HEK293 (cell line): ENCODE measurements around the gene ZNF506.

ENCODE experiments used
- CTCF ChIA-PET: fragments of 350-600 bp; formaldehyde crosslinking; extraction: SDS; loops from one replicate; lab custom pipeline; 2021; ENCODE audit warnings: antibody characterized with exemption; lab: Yijun Ruan, JAX
- POLR2A ChIA-PET: fragments of 300-600 bp; formaldehyde crosslinking; extraction: SDS; loops from one replicate; lab custom pipeline; 2020; ENCODE audit warnings: antibody characterized with exemption, inconsistent platforms; lab: Yijun Ruan, JAX
- H3K27ac ChIP-seq: fragments of 200-500 bp; sonication (Bioruptor generic); 2 replicates; pipeline ENCODE4 v1.5.1; 2014; ENCODE audit warnings: low read depth, low read length, control low read depth, inconsistent platforms; ENCODE audit errors: extremely low read depth
- H3K36me3 ChIP-seq, 2 experiments: fragments of 200-500 bp in 1 of 2; sonication (Bioruptor generic) in 1 of 2; 1 replicate in 1 of 2; 2 replicates in 1 of 2; pipeline ENCODE4 v1.5.1; 2014 to 2017; ENCODE audit warnings: inconsistent platforms in 2 of 2, low read length in 2 of 2; ENCODE audit not compliant: control insufficient read depth in 2 of 2, insufficient read depth in 1 of 2
- H3K4me1 ChIP-seq: fragments of 200-500 bp; sonication (Bioruptor generic); 2 replicates; pipeline ENCODE4 v1.5.1; 2014; ENCODE audit warnings: mild to moderate bottlenecking, low read length, inconsistent platforms; ENCODE audit not compliant: control insufficient read depth, insufficient read depth
- H3K4me3 ChIP-seq: 2 replicates; pipeline ENCODE4 v1.5.1; 2011; ENCODE audit warnings: low read depth, mild to moderate bottlenecking, control low read depth, low read length, moderate library complexity
- H3K9me3 ChIP-seq: fragments of 200-500 bp; sonication (Bioruptor generic); 2 replicates; pipeline ENCODE4 v1.5.1; 2014; ENCODE audit warnings: low read depth, low read length, inconsistent platforms; ENCODE audit not compliant: control insufficient read depth, insufficient read depth
- BCL11B ChIP-seq: fragments of 450-650 bp; formaldehyde crosslinking; IDR thresholded peaks from 2 replicates; pipeline ENCODE4 v1.5.1; 2016; ENCODE audit warnings: low read depth, missing biosample characterization, missing genetic modification characterization
- GLI4 ChIP-seq: fragments of 450-650 bp; formaldehyde crosslinking; IDR thresholded peaks from 2 replicates; pipeline ENCODE4 v1.5.1; 2016; ENCODE audit warnings: missing biosample characterization, missing genetic modification characterization
- KLF1 ChIP-seq: fragments of 450-650 bp; formaldehyde crosslinking; IDR thresholded peaks from 2 replicates; pipeline ENCODE4 v1.5.1; 2016; ENCODE audit warnings: missing biosample characterization, missing genetic modification characterization
- OSR2 ChIP-seq: fragments of 450-650 bp; formaldehyde crosslinking; IDR thresholded peaks from 2 replicates; pipeline ENCODE4 v1.5.1; 2016; ENCODE audit warnings: missing biosample characterization, missing genetic modification characterization
- ZNF174 ChIP-seq: fragments of 450-650 bp; formaldehyde crosslinking; IDR thresholded peaks from 2 replicates; pipeline ENCODE4 v1.5.0; 2017; ENCODE audit warnings: missing biosample characterization, mild to moderate bottlenecking, missing genetic modification characterization
- ZNF214 ChIP-seq: fragments of 450-650 bp; formaldehyde crosslinking; IDR thresholded peaks from 2 replicates; pipeline ENCODE4 v1.5.1; 2017; ENCODE audit warnings: missing biosample characterization, mild to moderate bottlenecking, missing genetic modification characterization, borderline replicate concordance
- ZNF223 ChIP-seq: fragments of 450-650 bp; formaldehyde crosslinking; IDR thresholded peaks from 2 replicates; pipeline ENCODE4 v1.5.1; 2016; ENCODE audit warnings: missing biosample characterization, missing genetic modification characterization
- ZNF350 ChIP-seq: fragments of 450-650 bp; formaldehyde crosslinking; IDR thresholded peaks from 2 replicates; pipeline ENCODE4 v1.5.0; 2017; ENCODE audit warnings: missing biosample characterization, mild to moderate bottlenecking, missing genetic modification characterization
- ZNF48 ChIP-seq: fragments of 450-650 bp; formaldehyde crosslinking; IDR thresholded peaks from 2 replicates; pipeline ENCODE4 v1.5.1; 2016; ENCODE audit warnings: missing biosample characterization, missing genetic modification characterization
- ZNF548 ChIP-seq: fragments of 450-650 bp; formaldehyde crosslinking; IDR thresholded peaks from 2 replicates; pipeline ENCODE4 v1.5.1; 2016; ENCODE audit warnings: missing biosample characterization, missing genetic modification characterization
- ZNF626 ChIP-seq: fragments of 450-650 bp; sonication (Bioruptor Pico); formaldehyde crosslinking; IDR thresholded peaks from 2 replicates; pipeline ENCODE4 v1.5.1; 2018; ENCODE audit warnings: missing biosample characterization, missing genetic modification characterization, inconsistent platforms
- ZNF660 ChIP-seq: fragments of 450-650 bp; IDR thresholded peaks from 2 replicates; pipeline ENCODE4 v1.5.1; 2018; ENCODE audit warnings: missing biosample characterization, mild to moderate bottlenecking, missing genetic modification characterization
- ZNF768 ChIP-seq: fragments of 450-650 bp; formaldehyde crosslinking; IDR thresholded peaks from 2 replicates; pipeline ENCODE4 v1.5.1; 2018; ENCODE audit warnings: missing biosample characterization, mild to moderate bottlenecking, missing genetic modification characterization
- ZNF791 ChIP-seq: fragments of 450-650 bp; formaldehyde crosslinking; IDR thresholded peaks from 2 replicates; pipeline ENCODE4 v1.5.1; 2016; ENCODE audit warnings: missing biosample characterization, missing genetic modification characterization
- TF ChIP-seq, protein P1 (sequence below): fragments of 450-650 bp; formaldehyde crosslinking; IDR thresholded peaks from 2 replicates; pipeline ENCODE4 v1.5.1; 2016; ENCODE audit warnings: missing biosample characterization, missing genetic modification characterization
- TF ChIP-seq, protein P2 (sequence below): fragments of 450-650 bp; formaldehyde crosslinking; IDR thresholded peaks from 2 replicates; pipeline ENCODE4 v1.5.1; 2016; ENCODE audit warnings: missing biosample characterization, missing genetic modification characterization
- TF ChIP-seq, protein P3 (sequence below): fragments of 450-650 bp; formaldehyde crosslinking; IDR thresholded peaks from 2 replicates; pipeline ENCODE4 v1.5.1; 2016; ENCODE audit warnings: missing biosample characterization, missing genetic modification characterization, low read depth
- TF ChIP-seq, protein P4 (sequence below): fragments of 450-650 bp; formaldehyde crosslinking; IDR thresholded peaks from 2 replicates; pipeline ENCODE4 v1.5.1; 2017; ENCODE audit warnings: missing biosample characterization, missing genetic modification characterization

Gene ZNF506

DNA sequence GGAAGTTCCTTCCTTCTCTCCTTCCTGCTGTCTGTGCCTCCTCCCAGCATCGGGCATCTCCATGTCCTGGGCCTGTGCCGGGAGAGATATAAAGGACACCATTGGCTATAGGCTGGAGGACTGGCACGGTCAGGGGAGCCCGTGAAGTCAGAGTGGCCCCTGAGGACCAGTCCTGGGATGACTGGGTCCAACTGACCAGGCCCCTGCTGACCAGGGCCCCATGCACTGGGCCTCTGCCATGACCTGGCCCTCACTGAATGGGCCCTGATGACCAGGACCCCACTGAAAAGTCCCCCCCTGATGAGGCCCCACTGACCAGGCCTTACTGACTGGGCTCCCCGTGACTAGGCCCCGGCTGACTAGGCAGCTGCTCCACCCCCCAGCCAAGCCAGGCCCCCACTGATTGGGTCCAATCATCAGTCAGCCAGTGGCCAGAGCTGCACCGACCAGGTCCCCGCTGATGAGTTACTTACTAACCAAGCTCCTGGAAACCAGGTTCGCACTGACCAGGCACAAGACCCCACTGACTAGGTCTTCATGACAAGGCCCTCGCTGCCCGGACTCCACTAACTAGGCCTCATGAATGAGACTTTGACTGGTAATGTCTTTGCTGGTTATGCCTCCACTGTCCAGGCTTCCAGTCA is 68.7 kb downstream of the ZNF506 start:
- no peaks in the 10 kb centered on the region for H3K36me3 ChIP-seq
- no peak overlapping the region for H3K27ac ChIP-seq
- no peaks in the 10 kb centered on the region for H3K4me1 ChIP-seq
- ChIA-PET POLR2A (no interaction called here), CTCF (no interaction called here)
- H3K9me3 ChIP-seq: no peaks in the 10 kb centered on the region
- TF ChIP-seq ZNF660 (tag by site-specific recombination): no peak
- TF ChIP-seq ZNF48: no peak
- no peak overlapping the region for H3K4me3 ChIP-seq

DNA sequence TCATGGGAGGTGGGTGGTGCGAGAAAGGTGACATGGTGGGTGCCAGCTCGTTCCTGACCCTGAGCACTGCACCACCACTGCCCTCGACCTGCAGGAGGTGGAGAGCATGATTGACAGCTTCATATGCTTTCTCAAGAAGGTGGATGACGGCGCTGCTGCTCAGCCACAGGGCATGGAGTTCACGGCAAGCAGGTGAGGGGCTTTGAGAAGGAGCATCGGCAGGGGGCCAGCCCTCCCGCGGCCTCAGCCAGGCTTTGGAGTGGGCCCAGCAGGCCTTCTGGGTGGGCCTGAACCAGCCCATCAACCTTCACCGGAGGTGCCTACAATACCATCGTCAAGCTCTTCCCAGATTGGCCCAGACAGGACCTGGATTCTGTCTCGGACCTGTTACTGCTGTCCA is 69.7 kb downstream of the ZNF506 start:
- H3K36me3 ChIP-seq: no peaks in the 10 kb centered on the region
- POLR2A ChIA-PET: interaction anchor here (1.3 kb wide), 1 partner anchor 24 kb away, joined by 3 read pairs; no protein-coding TSS in a partner anchor
- no peak for TF ChIP-seq ZNF626
- no peak for TF ChIP-seq OSR2 (tag by site-specific recombination)
- TF ChIP-seq KLF1 (tag by site-specific recombination): no peak
- TF ChIP-seq, protein P1, sequence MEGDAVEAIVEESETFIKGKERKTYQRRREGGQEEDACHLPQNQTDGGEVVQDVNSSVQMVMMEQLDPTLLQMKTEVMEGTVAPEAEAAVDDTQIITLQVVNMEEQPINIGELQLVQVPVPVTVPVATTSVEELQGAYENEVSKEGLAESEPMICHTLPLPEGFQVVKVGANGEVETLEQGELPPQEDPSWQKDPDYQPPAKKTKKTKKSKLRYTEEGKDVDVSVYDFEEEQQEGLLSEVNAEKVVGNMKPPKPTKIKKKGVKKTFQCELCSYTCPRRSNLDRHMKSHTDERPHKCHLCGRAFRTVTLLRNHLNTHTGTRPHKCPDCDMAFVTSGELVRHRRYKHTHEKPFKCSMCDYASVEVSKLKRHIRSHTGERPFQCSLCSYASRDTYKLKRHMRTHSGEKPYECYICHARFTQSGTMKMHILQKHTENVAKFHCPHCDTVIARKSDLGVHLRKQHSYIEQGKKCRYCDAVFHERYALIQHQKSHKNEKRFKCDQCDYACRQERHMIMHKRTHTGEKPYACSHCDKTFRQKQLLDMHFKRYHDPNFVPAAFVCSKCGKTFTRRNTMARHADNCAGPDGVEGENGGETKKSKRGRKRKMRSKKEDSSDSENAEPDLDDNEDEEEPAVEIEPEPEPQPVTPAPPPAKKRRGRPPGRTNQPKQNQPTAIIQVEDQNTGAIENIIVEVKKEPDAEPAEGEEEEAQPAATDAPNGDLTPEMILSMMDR (tag by site-specific recombination): no peak
- TF ChIP-seq, protein P2, sequence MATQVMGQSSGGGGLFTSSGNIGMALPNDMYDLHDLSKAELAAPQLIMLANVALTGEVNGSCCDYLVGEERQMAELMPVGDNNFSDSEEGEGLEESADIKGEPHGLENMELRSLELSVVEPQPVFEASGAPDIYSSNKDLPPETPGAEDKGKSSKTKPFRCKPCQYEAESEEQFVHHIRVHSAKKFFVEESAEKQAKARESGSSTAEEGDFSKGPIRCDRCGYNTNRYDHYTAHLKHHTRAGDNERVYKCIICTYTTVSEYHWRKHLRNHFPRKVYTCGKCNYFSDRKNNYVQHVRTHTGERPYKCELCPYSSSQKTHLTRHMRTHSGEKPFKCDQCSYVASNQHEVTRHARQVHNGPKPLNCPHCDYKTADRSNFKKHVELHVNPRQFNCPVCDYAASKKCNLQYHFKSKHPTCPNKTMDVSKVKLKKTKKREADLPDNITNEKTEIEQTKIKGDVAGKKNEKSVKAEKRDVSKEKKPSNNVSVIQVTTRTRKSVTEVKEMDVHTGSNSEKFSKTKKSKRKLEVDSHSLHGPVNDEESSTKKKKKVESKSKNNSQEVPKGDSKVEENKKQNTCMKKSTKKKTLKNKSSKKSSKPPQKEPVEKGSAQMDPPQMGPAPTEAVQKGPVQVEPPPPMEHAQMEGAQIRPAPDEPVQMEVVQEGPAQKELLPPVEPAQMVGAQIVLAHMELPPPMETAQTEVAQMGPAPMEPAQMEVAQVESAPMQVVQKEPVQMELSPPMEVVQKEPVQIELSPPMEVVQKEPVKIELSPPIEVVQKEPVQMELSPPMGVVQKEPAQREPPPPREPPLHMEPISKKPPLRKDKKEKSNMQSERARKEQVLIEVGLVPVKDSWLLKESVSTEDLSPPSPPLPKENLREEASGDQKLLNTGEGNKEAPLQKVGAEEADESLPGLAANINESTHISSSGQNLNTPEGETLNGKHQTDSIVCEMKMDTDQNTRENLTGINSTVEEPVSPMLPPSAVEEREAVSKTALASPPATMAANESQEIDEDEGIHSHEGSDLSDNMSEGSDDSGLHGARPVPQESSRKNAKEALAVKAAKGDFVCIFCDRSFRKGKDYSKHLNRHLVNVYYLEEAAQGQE (tag by site-specific recombination): no peak
- TF ChIP-seq ZNF350: no peak
- TF ChIP-seq, protein P3, sequence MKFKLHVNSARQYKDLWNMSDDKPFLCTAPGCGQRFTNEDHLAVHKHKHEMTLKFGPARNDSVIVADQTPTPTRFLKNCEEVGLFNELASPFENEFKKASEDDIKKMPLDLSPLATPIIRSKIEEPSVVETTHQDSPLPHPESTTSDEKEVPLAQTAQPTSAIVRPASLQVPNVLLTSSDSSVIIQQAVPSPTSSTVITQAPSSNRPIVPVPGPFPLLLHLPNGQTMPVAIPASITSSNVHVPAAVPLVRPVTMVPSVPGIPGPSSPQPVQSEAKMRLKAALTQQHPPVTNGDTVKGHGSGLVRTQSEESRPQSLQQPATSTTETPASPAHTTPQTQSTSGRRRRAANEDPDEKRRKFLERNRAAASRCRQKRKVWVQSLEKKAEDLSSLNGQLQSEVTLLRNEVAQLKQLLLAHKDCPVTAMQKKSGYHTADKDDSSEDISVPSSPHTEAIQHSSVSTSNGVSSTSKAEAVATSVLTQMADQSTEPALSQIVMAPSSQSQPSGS: no peak
- TF ChIP-seq GLI4 (tag by site-specific recombination): no peak
- TF ChIP-seq ZNF174 (tag by site-specific recombination): no peak
- no peak for TF ChIP-seq ZNF768
- no peak for TF ChIP-seq BCL11B (tag by site-specific recombination)
- TF ChIP-seq ZNF223 (tag by site-specific recombination): no peak
- TF ChIP-seq ZNF548: no peak
- TF ChIP-seq, protein P4, sequence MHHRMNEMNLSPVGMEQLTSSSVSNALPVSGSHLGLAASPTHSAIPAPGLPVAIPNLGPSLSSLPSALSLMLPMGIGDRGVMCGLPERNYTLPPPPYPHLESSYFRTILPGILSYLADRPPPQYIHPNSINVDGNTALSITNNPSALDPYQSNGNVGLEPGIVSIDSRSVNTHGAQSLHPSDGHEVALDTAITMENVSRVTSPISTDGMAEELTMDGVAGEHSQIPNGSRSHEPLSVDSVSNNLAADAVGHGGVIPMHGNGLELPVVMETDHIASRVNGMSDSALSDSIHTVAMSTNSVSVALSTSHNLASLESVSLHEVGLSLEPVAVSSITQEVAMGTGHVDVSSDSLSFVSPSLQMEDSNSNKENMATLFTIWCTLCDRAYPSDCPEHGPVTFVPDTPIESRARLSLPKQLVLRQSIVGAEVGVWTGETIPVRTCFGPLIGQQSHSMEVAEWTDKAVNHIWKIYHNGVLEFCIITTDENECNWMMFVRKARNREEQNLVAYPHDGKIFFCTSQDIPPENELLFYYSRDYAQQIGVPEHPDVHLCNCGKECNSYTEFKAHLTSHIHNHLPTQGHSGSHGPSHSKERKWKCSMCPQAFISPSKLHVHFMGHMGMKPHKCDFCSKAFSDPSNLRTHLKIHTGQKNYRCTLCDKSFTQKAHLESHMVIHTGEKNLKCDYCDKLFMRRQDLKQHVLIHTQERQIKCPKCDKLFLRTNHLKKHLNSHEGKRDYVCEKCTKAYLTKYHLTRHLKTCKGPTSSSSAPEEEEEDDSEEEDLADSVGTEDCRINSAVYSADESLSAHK: no peak
- TF ChIP-seq ZNF791 (tag by site-specific recombination): no peak
- TF ChIP-seq ZNF214: no peak
- no peaks in the 10 kb centered on the region for H3K9me3 ChIP-seq
- CTCF ChIA-PET: interaction anchor here (0.5 to 0.7 kb wide), 2 partner anchors 15 to 20 kb away, joined by 3 read pairs; no protein-coding TSS in a partner anchor
- no peak overlapping the region for H3K4me3 ChIP-seq
- H3K4me1 ChIP-seq: no peaks in the 10 kb centered on the region
- no peak overlapping the region for H3K27ac ChIP-seq
